GM23338 (cell line): Measurements from ENCODE around the gene GALNT4.

ENCODE experiments used
- EZH2 ChIP-seq: fragments of 200-600 bp; sonication (generic); IDR thresholded peaks from one replicate; pipeline ENCODE4 v1.8.0; 2017; ENCODE audit warnings: antibody characterized with exemption, mild to moderate bottlenecking, low read depth; ENCODE audit not compliant: unreplicated experiment
- EZH2phosphoT487 ChIP-seq: fragments of 200-600 bp; sonication (generic); IDR thresholded peaks from one replicate; pipeline ENCODE4 v1.8.1; 2018; ENCODE audit warnings: antibody characterized with exemption; ENCODE audit not compliant: unreplicated experiment
- POLR2AphosphoS5 ChIP-seq: IDR thresholded peaks from 2 replicates; pipeline ENCODE4 v1.6.1; 2016; ENCODE audit warnings: antibody characterized with exemption, low read depth
- ZNF114 ChIP-seq: fragments of 250-450 bp; sonication (Bioruptor Pico); IDR thresholded peaks from 2 replicates; pipeline ENCODE4 v1.5.0; 2020; ENCODE audit warnings: mild to moderate bottlenecking, moderate library complexity
- TF ChIP-seq, protein P1 (sequence below), 2 experiments: fragments of 200-600 bp in 1 of 2; sonication (generic) in 1 of 2; conservative IDR thresholded peaks; 2 replicates each; pipeline versions ENCODE4 v1.5.1 to v1.6.1; 2016 to 2017; ENCODE audit warnings: antibody characterized with exemption in 2 of 2, low read depth in 2 of 2, mild to moderate bottlenecking in 2 of 2, moderate library complexity in 1 of 2
- TF ChIP-seq, protein P2 (sequence below): IDR thresholded peaks from one replicate; pipeline ENCODE4 v1.6.1; 2018; ENCODE audit warnings: antibody characterized with exemption; ENCODE audit not compliant: unreplicated experiment

DNA sequence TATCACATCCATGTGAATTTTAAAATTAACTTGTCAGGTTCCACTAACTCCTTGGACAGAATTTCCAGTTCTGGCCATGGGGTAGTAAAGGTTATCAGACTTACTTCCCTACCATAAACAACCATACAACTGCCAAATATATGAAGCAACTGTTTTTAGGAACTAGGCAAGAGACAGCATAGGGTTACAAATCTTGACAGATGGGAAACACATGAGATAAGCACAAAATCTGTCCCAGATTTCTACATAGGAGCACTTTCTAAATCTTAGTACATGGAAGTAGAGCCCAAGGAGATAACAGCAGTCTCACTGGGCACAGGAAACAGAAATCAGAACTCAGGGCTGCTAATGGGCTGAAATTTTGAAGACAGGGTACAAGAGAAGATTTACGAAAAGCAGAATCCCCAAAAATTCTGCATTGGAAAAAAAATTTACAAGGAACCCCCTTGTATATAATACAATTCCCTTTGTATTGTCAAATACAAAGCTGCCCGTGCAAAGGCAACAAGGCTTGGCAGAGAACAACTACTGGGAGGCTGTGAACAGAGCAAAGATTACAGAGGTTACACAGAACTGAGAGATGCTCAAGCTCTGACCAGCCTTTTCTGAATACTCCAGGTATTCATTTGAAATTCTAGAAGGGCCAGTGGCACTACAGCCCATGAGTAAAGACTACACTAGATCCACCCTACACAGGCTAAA is 43.2 kb downstream of the GALNT4 start:
- TF ChIP-seq, protein P1, sequence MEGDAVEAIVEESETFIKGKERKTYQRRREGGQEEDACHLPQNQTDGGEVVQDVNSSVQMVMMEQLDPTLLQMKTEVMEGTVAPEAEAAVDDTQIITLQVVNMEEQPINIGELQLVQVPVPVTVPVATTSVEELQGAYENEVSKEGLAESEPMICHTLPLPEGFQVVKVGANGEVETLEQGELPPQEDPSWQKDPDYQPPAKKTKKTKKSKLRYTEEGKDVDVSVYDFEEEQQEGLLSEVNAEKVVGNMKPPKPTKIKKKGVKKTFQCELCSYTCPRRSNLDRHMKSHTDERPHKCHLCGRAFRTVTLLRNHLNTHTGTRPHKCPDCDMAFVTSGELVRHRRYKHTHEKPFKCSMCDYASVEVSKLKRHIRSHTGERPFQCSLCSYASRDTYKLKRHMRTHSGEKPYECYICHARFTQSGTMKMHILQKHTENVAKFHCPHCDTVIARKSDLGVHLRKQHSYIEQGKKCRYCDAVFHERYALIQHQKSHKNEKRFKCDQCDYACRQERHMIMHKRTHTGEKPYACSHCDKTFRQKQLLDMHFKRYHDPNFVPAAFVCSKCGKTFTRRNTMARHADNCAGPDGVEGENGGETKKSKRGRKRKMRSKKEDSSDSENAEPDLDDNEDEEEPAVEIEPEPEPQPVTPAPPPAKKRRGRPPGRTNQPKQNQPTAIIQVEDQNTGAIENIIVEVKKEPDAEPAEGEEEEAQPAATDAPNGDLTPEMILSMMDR (conservative IDR thresholded peaks at IDR 0.05; ENCODE audit: low read depth in 2 of 2) = no peak
- no peak for TF ChIP-seq POLR2AphosphoS5
- no peak for TF ChIP-seq EZH2phosphoT487
- no peak for TF ChIP-seq EZH2
- no peak for TF ChIP-seq ZNF114 (CRISPR knock-in tag)
- TF ChIP-seq, protein P2, sequence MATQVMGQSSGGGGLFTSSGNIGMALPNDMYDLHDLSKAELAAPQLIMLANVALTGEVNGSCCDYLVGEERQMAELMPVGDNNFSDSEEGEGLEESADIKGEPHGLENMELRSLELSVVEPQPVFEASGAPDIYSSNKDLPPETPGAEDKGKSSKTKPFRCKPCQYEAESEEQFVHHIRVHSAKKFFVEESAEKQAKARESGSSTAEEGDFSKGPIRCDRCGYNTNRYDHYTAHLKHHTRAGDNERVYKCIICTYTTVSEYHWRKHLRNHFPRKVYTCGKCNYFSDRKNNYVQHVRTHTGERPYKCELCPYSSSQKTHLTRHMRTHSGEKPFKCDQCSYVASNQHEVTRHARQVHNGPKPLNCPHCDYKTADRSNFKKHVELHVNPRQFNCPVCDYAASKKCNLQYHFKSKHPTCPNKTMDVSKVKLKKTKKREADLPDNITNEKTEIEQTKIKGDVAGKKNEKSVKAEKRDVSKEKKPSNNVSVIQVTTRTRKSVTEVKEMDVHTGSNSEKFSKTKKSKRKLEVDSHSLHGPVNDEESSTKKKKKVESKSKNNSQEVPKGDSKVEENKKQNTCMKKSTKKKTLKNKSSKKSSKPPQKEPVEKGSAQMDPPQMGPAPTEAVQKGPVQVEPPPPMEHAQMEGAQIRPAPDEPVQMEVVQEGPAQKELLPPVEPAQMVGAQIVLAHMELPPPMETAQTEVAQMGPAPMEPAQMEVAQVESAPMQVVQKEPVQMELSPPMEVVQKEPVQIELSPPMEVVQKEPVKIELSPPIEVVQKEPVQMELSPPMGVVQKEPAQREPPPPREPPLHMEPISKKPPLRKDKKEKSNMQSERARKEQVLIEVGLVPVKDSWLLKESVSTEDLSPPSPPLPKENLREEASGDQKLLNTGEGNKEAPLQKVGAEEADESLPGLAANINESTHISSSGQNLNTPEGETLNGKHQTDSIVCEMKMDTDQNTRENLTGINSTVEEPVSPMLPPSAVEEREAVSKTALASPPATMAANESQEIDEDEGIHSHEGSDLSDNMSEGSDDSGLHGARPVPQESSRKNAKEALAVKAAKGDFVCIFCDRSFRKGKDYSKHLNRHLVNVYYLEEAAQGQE = no peak
